Stimulated activated CD4-positive, alpha-beta T cell treated with anti-CD3 and anti-CD28 coated beads, Interleukin-4, amount 100 ng/mL, for 24 hours (primary cell): ENCODE data around the gene ATXN1.
"Not testable (repeated sequence)": the region's sequence is repeated elsewhere in the genome, so short reads cannot be mapped to it uniquely, and the experiment has no call there.

Experiments
- DNase-seq: peaks from one replicate; pipeline ENCODE4 v3.0.0-alpha.2; 2020

Gene ATXN1

GRCh38 chr6:16291739-16292138, 469.5 kb downstream of the ATXN1 start:
- no peak for DNase-seq

DNA sequence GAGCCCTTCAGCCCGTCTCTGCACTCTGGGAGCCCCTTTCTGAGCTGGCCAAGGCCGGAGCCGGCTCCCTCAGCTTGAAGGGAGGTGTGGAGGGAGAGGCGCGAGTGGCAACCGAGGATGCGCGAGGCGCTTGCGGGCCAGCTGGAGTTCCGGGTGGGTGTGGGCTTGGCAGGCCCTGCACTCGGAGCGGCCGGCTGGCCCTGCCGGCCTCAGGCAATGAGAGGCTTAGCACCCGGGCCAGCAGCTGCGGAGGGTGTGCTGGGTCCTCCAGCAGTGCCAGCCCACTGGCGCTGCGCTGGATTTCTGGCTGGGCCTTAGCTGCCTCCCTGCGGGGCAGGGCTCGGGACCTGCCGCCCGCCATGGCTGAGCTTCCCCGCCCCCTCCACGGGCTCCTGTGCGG, 473.1 kb downstream of the ATXN1 start:
- no peak for DNase-seq

DNA sequence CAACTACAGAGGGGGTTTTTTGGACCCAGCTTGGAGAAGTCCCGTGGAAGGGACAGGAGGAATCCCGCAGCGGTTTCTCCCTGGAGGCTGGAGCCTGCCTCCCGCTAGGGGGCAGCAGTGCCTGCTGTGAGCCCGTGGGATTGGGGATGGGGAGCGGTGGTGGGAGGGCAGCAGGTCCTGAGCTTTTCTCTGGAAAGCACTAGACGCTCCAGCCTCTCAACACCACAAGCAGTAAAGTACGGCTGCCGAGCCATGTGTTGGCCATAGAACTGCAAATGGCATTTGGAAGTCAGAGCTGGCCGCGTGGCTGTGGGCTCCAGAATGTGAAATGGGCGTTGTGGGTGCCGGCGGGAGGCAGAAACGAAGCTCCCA, 475.1 kb downstream of the ATXN1 start:
- DNase-seq = peak; percentile 29

DNA sequence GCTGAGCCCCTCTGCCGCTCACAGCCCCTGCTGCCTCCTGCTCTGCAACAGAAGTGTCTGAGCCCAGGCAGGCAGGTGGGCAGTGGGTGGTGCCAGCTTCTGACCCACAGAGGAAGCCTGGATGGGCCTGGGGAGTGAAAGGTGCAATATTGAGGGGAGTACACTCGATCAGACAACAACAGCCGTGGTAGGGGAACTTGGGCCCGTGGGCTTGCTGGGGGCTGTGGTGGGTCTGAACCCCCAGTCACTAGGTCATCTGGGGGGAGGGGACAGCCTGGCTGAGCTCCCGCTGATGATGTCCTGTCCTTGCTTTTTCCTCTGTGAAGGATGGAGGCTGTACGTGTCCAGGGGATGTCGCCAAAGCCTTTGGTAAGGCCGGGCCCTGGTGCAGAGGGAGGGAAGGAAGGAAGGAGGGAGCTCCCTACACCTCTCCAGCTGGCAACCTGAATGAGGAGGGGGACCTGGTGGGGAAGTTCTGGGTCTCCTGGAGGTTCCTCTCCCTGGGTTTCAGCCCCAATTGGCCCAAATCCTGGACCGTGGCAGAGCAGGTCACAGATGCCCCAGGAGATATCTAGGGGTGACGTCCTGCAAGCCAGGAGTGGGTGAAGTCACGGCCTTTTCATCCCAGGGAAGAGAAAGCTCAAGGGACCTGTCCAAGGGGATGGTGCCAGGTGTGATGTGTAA, 475.7 kb downstream of the ATXN1 start:
- DNase-seq = no peak

DNA sequence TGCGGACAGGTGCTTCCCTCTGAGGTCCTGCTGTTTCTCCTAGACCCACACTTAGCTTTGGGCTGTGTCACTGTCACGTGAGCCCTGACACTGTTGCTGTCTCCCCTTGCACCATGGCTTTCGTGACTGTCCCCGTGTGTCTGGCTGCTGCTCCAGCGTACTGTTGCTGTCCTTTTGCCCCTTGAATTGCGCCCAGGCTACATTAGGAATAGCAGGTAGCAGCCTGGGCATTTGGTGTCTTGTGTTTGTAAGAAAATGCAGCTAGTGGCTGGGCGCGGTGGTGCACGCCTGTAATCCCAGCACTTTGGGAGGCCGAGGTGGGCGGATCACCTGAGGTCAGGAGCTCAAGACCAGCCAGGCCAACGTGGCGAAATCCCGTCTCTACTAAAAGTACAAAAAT, 476.8 kb downstream of the ATXN1 start:
- DNase-seq = no peak

GRCh38 chr6:16282370-16282769, 478.9 kb downstream of the ATXN1 start:
- no peak for DNase-seq

GRCh38 chr6:16279243-16279642, 482.0 kb downstream of the ATXN1 start:
- no peak for DNase-seq

GRCh38 chr6:16278750-16279149, 482.5 kb downstream of the ATXN1 start:
- DNase-seq = no peak

GRCh38 chr6:16278048-16278724, 483.1 kb downstream of the ATXN1 start:
- DNase-seq = no peak

DNA sequence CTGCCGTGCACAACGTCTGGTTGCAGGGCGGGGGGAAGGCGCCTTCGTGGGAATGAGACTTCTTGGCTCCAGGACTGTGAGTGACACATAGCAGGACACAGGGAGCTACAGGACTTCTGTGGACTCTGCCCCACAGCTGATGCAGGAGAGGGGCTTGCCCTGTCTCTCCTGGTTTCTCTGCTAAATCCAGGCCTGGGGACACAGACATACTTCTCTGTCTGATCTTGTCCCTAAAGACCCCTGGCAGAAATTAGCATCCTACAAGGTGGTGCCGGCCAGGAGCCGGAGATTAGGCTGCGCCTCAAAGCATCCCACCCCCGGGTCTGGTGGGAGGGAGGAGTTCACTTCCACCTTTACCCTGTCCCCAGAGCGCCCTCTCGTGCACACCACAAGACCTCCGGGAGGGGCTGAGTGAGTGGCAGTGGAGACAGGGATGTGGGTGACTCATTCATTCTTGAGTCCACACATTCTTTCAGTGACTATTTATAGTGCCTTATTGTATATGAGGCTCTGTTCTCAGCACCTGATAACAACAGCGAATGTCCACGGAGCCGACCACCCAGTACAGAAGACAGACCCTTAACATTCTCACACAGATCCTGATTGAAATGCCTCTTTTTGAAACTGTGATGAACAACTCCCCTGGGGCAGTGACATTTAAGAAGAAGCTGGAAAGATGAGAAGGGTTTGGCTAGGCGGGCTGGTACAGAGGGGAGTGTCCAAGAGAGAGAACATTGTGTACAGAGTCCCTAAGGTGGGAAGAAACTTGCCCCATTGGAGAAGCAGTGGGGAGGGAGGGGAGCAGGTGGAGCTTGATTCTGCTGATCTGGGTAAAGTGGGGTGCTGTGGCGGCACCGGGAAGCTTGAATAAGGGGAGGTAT, 483.9 kb downstream of the ATXN1 start:
- no peak for DNase-seq

DNA sequence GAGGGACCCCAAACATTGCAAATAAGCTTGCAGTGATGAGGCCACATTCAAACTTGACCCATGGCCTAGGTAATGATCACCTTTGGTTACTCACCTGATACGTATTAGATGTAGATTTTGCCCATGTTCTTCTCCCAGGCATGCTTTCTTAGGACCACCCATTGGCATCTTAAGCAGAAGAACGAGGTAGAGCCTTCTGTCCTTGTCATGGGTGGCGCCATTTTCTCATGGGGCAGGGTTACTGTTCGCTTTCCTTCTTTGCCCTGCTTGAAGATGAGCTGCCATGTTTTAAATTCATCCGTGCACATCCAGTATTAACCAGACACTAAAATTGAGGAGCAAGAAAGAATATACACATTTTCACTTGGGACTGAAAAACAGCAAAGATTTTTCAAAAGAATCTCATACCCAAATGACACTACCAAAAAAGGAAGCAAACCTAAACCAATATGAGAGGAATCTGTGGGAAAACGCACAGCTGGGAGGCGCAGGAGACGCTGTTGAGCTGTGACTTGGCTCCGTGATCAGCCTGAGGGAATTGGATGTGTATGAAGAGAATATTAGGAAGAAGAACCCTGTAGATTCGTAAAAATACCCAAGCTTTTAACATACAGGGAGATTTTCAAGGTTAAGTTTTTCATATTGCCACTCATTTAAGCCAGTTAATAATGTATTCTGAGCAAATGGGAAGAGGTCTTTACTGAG, 486.2 kb downstream of the ATXN1 start:
- DNase-seq = no peak

DNA sequence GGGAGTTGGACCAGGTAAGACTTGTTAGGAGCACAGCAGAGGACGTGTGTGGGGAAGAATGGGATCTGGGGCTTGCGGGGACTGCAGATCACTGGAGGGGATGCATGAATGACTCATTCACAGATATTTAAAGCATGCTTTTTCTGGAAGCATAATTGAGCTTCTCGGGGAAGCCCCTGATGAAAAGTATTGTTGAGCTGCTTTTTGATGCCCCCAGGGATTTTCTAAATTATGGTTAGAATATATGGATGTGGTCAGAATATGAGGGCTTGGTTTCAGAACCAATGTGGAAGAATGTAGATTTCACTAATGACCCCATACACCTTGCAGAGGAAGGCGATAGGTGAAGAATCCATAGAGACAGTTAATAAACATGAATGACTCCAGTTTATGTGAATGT, 486.8 kb downstream of the ATXN1 start:
- DNase-seq = no peak

DNA sequence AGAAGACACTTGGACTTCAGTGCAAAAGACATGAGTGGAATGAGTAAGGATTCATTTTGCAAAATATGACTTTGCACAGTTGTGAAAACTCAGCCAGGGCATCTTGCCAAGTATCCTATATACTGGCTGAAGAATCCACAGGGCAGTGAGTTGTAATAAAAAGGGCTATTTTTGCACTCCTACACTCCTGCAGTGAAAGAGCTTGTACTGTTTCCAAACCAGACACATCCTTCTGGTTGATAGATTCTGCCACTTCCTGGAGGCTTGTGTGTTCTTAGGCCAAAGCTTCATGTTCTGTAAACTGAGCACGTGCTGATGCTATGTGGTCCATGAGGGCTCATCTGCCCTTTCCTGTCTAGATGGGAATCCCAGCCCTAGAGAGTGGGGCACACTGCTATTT, 488.0 kb downstream of the ATXN1 start:
- DNase-seq = no peak

DNA sequence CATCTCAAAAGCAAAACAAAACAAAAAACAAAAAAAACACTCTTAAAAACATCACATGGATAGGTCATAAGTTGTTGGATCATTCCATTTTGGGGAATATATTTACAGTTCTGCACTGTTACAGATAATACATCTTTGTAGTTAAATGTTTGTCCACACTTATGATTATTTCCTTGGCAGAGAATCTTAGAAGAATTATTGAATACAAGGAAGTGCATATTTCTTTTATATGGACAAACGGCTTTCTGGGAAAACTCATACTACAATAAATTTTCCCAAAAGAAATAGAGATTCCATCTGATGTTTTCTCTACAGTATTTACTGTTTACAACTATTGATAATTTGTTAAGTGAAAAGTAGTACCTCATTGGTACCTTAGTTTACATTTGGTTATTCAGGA, 489.1 kb downstream of the ATXN1 start:
- DNase-seq = no peak

DNA sequence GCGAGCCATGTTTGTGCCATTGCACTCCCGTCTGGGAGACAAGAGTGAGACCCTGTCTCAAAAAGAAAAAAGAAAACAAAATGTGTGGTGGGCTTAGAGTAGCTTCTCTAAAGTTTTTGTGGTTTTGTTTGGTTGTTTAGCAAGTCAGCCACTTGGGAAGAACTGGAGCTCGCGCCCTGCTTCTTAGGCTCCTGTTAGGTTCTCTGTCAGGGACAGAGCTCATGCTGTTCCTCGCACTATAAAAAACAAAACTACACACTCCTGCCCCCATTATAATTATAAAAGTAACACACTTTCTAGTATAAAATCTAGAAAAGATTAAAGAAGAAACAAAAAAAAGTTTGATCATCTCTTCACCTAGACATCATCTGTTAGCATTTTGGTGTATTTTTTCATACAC, 489.8 kb downstream of the ATXN1 start:
- no peak for DNase-seq

GRCh38 chr6:16270178-16270794, 491.0 kb downstream of the ATXN1 start:
- DNase-seq = no peak

- DNase-seq = not testable (repeated sequence)
Observed at GRCh38 chr6:16269442-16270070, 491.7 kb downstream of the ATXN1 start.

DNA sequence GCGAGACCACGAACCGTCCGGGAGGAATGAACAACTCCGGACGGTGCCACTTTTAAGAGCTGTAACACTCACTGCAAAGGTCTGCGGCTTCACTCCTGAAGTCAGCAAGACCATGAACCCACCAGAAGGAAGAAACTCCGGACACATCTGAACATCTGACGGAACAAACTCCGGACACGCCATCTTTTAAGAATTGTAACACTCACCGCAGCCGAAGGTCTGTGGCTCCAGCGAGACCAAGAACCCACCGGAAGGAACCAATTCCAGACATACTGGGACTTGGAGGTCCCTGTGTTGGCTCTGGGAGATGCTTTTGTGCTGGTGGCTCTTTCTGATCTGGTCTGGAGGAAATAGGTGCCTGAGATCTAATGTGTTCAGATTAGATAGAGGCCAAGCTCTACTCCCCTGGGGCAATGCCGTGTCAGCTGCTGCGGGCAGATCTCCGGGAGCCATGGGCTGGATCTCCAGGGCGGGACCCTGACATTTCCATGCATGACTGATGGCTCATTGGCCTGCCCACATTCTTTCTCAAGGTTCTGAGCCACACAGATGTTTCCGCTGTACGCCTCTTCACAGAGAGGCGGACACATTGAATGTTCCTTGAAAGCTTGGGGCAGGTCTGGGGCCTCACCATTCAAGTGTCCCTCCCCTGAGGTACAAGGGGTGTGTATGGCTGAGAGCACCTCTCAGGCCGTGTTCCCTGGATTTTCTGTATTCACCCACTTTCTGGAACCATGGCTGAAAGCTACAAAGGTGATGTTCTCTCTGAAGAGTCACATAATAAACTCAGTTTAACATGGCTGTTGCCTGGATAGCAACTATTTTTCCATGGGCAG, 493.6 kb downstream of the ATXN1 start:
- DNase-seq = no peak

- DNase-seq = no peak
Observed at GRCh38 chr6:16265351-16266341, 495.6 kb downstream of the ATXN1 start.

GRCh38 chr6:16264785-16265184, 496.5 kb downstream of the ATXN1 start:
- no peak for DNase-seq
